Type B pancreatic cell (in vitro differentiated cells): ENCODE measurements around the gene GNAO1. TPM values are rescaled to one million over a fixed set of nuclear protein-coding genes. Genes with fewer than 3 reads are reported as not detected.

ENCODE experiments used
- DNase-seq: peaks from one replicate; pipeline ENCODE4 v3.0.0; 2021; ENCODE audit warnings: mixed read lengths; ENCODE audit not compliant: unreplicated experiment; ENCODE audit errors: extremely low spot score
- H3K27ac Mint-ChIP-seq: 2 replicates; pipeline ENCODE4 v1.8.0; 2021; ENCODE audit warnings: mild to moderate bottlenecking, mixed read lengths
- H3K27me3 Mint-ChIP-seq: 2 replicates; pipeline ENCODE4 v1.8.0; 2021; ENCODE audit warnings: mixed read lengths
- H3K36me3 Mint-ChIP-seq: 2 replicates; pipeline ENCODE4 v1.8.0; 2021; ENCODE audit warnings: mixed read lengths
- H3K4me1 Mint-ChIP-seq: one replicate; pipeline ENCODE4 v1.8.0; 2021; ENCODE audit warnings: mixed read lengths; ENCODE audit not compliant: unreplicated experiment
- H3K4me3 Mint-ChIP-seq: 2 replicates; pipeline ENCODE4 v1.8.0; 2021; ENCODE audit warnings: mild to moderate bottlenecking, mixed read lengths
- H3K9me3 Mint-ChIP-seq: 2 replicates; pipeline ENCODE4 v1.8.0; 2021; ENCODE audit warnings: mixed read lengths
- CTCF ChIP-seq: fragments of 200-600 bp; sonication (generic); conservative IDR thresholded peaks from 2 replicates; pipeline ENCODE4 v1.5.0; 2021; ENCODE audit warnings: antibody characterized with exemption, mild to moderate bottlenecking
- total RNA-seq: library from RNA; stranded (reverse); gene quantifications from 2 replicates; pipeline ENCODE4 v1.2.1, GENCODE V29; 2021; ENCODE audit warnings: low replicate concordance

The GNAO1 gene
- total RNA-seq, 1 donor from 2014 or later = 13.2 TPM

- Mint-ChIP-seq H3K9me3 (no peaks in the 10 kb centered on the region), H3K4me1 (peaks cover 23% of the 10 kb centered on the region), H3K27me3 (no peaks in the 10 kb centered on the region), H3K36me3 (no peaks in the 10 kb centered on the region), H3K27ac (peak overlapping the region; percentile 24), H3K4me3 (no peak overlapping the region)
- no peak for TF ChIP-seq CTCF
- no peak for DNase-seq
Measured at GRCh38 chr16:56262148-56262547, 70.9 kb downstream of the GNAO1 start.

- Mint-ChIP-seq H3K27ac (peak overlapping the region; percentile 24), H3K4me1 (peaks cover 23% of the 10 kb centered on the region), H3K27me3 (no peaks in the 10 kb centered on the region), H3K36me3 (no peaks in the 10 kb centered on the region), H3K4me3 (no peak overlapping the region), H3K9me3 (no peaks in the 10 kb centered on the region)
- DNase-seq = no peak
- TF ChIP-seq CTCF = no peak
Measured at GRCh38 chr16:56262551-56263245, 71.4 kb downstream of the GNAO1 start.

DNA sequence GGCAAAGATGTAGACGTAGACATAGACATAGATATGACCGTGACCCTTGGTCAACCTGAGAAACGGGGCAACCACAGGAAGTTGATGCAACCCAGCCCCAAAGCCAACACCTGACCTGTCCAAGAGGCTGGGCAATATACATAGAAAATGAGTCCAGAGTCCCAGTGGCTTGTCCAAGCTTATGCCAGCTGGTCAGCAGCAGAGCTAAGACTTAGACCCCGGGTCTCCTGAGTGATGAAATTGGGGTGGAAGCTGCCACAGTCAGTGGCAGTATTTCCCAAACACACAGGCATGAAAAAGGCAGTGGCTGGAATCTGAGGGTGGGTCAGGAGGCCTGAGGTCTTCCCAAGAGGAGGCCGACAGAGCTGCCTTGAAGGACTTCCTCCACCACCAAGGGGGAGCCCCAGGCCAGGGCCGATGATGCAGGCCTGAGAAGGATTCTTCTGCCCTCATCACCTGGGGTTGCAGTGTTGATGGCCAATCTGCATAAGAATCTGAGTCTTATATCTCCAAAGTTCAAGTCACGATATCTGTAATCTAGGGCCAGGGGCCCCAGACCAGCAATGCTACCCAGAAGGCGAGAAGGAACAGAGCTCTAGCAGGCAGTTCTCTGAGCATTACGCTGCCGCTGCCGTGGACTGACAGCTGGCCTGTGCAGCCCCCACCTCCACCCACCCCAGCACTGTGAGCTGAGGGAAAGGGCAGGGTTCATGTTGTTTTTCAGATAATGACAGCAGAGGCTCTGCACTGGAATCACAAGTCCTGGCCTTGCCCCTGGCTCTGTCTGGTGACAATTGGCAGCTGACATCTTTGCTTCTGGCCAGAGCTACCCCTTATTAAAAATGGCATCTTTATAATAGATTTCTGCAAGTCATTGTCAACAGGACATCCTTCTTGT, 72.7 kb downstream of the GNAO1 start:
- H3K4me3 Mint-ChIP-seq = no peak overlapping the region
- H3K27ac Mint-ChIP-seq = peak overlapping the region; percentile 50
- peaks cover 23% of the 10 kb centered on the region for H3K4me1 Mint-ChIP-seq
- H3K9me3 Mint-ChIP-seq = no peaks in the 10 kb centered on the region
- no peak for TF ChIP-seq CTCF
- H3K27me3 Mint-ChIP-seq = peaks cover 3% of the 10 kb centered on the region
- no peak for DNase-seq
- H3K36me3 Mint-ChIP-seq = no peaks in the 10 kb centered on the region

DNA sequence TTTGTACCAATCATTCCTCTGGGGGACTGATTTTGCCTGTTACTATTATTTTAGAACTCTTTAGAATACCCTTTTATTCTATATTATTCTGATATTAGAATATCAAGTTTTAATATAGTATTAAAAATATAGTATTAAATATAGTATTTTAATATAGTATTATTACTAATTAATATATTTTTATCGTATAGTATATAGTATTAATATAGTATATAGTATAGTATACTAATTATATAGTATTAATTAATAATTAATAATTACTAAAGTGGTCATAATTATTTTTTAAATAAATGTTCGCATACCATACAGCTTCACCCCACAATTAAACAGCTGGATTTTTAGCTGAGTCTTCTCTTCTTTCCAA, 73.3 kb downstream of the GNAO1 start:
- Mint-ChIP-seq H3K27ac (peak overlapping the region; percentile 27), H3K27me3 (peaks cover 3% of the 10 kb centered on the region), H3K4me3 (no peak overlapping the region), H3K4me1 (peaks cover 28% of the 10 kb centered on the region), H3K36me3 (no peaks in the 10 kb centered on the region), H3K9me3 (no peaks in the 10 kb centered on the region)
- DNase-seq = no peak
- no peak for TF ChIP-seq CTCF

GRCh38 chr16:56265184-56265583, 73.9 kb downstream of the GNAO1 start:
- DNase-seq = no peak
- no peaks in the 10 kb centered on the region for H3K36me3 Mint-ChIP-seq
- no peak overlapping the region for H3K4me3 Mint-ChIP-seq
- no peak for TF ChIP-seq CTCF
- peak overlapping the region; percentile 27 for H3K27ac Mint-ChIP-seq
- H3K4me1 Mint-ChIP-seq = peaks cover 29% of the 10 kb centered on the region
- no peaks in the 10 kb centered on the region for H3K9me3 Mint-ChIP-seq
- peaks cover 3% of the 10 kb centered on the region for H3K27me3 Mint-ChIP-seq
